Measurements from ENCODE around the gene MCRIP1. TPM values are rescaled to one million over a fixed set of nuclear protein-coding genes. Genes with fewer than 3 reads are reported as not detected.

MCRIP1 gene
- total RNA-seq, 1 donor from 2014 or later = 62.3 TPM

DNA sequence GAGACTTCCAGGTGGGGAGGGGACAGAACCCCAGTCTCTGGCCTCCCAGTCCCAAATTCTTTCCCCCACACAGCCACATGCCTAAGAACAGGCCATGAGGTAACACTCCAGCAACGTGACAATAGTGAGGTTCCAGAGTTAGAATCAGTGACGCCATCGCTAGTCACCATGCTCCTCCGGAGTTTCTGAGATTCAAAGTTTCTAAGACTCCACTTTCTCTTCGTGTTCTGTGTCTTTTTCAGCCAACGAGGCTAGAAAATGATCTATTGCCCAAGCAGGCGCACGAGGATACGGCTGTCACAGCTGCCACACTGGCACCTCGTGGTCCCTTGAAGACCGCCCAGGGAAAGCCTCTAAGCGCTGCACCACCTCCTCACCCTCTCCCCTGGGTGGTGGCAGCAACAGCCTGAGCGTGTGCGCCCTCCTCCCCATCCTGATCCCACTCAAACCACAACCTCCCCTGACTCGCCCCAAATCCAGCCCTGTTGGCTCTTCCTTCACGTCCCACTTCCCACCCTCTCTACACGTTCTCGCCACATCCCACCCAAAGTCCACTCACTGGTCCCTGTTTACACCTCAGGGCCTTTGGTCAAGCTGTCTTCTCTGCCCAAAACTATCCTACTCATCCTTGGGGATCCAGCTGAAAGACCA lies 1.0 kb downstream of the MCRIP1 start:
- Mint-ChIP-seq H3K27ac (peak overlapping the region; percentile 92), H3K9me3 (no peaks in the 10 kb centered on the region), H3K4me3 (peak overlapping the region; percentile 93), H3K27me3 (ENCODE audit: insufficient read depth) (no peaks in the 10 kb centered on the region), H3K4me1 (ENCODE audit: low read depth) (peaks cover 16% of the 10 kb centered on the region), H3K36me3 (ENCODE audit: low read depth) (peaks cover 4% of the 10 kb centered on the region)
- intact Hi-C loops (cut with micrococcal nuclease) = loop anchor here (1.0 to 5.0 kb wide), 6 partner anchors 28 to 120 kb away; partner anchors contain the start of genes ALYREF, ANAPC11, ARHGDIA and P4HB
- DNase-seq (ENCODE audit: low spot score) = peak; percentile 21

DNA sequence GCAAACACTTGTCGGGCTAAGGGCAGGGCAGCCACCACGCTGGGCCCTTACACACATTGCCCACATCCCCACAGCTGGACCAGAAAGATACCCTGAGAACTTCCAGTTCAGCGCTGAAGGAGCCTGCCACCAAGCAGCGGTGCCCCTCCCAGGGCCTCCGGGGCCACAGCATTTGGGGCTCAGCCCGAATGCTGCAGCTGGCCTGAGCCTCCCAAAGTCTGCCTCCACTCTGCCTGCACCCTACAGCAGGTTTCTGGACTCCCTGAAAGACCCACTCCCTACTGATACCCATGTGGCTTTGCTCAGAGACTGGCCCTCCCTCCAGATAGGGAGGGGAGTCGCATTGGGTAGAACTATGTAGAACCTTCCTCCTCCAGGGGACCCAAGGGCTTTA lies 1.5 kb downstream of the MCRIP1 start:
- Mint-ChIP-seq H3K9me3 (no peaks in the 10 kb centered on the region), H3K36me3 (ENCODE audit: low read depth) (peaks cover 4% of the 10 kb centered on the region), H3K4me1 (ENCODE audit: low read depth) (peaks cover 16% of the 10 kb centered on the region), H3K27me3 (ENCODE audit: insufficient read depth) (no peaks in the 10 kb centered on the region), H3K27ac (peak overlapping the region; percentile 92), H3K4me3 (peak overlapping the region; percentile 93)
- intact Hi-C loops (cut with micrococcal nuclease) = loop anchor here (5.0 kb wide), 1 partner anchor 41 kb away; the partner anchor contains the start of gene ARHGDIA
- no peak for DNase-seq (ENCODE audit: low spot score)

DNA sequence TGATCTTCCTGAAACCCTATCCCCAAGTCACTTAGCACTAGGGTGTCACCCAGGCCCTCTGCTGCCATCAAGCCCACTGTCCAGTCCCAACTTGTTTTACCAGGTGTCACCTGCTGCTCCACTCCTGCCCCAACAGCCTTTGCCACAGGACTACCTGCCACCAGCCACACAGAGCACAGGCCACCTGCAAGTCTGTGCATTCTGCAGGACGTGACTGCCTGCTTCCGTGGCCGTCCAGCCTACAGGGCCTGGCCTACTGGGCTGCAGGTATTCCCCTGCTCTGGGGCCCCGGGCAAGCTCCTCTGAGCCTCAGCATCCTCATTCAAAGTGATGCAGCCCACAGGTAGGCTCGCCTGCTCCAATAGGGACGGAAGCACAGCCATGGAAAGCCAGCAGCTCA lies 3.2 kb downstream of the MCRIP1 start:
- Mint-ChIP-seq H3K27ac (no peak overlapping the region), H3K36me3 (ENCODE audit: low read depth) (peaks cover 4% of the 10 kb centered on the region), H3K27me3 (ENCODE audit: insufficient read depth) (no peaks in the 10 kb centered on the region), H3K4me3 (no peak overlapping the region), H3K4me1 (ENCODE audit: low read depth) (peaks cover 16% of the 10 kb centered on the region), H3K9me3 (no peaks in the 10 kb centered on the region)
- intact Hi-C loops (cut with micrococcal nuclease) = loop anchor here (5.0 kb wide), 1 partner anchor 42 kb away; the partner anchor contains the start of gene ARHGDIA
- no peak for DNase-seq (ENCODE audit: low spot score)

DNA sequence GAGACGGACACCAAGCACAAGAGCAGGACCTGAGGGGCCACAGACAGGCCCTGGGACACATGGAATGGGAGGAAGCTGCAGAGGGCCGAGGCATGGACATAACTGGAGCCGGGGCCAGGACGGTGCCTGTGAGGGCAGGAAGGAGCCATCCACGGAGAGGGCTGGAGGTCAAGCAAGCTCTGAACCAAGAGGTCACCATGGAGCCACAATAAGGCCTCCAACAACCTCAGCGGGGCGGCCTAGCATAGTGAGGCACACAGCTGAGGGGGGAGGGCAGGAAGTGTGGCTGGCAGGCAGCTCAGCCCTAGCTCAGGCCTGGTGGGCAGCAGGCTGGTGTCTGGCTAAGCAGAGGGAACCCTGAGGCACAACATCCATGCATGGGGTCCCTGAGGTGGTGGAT lies 4.4 kb downstream of the MCRIP1 start:
- Mint-ChIP-seq H3K4me1 (ENCODE audit: low read depth) (peaks cover 16% of the 10 kb centered on the region), H3K36me3 (ENCODE audit: low read depth) (peaks cover 4% of the 10 kb centered on the region), H3K27me3 (ENCODE audit: insufficient read depth) (no peaks in the 10 kb centered on the region), H3K4me3 (no peak overlapping the region), H3K9me3 (no peaks in the 10 kb centered on the region), H3K27ac (no peak overlapping the region)
- no peak for DNase-seq (ENCODE audit: low spot score)
- intact Hi-C loops (cut with micrococcal nuclease) = no loop called here

DNA sequence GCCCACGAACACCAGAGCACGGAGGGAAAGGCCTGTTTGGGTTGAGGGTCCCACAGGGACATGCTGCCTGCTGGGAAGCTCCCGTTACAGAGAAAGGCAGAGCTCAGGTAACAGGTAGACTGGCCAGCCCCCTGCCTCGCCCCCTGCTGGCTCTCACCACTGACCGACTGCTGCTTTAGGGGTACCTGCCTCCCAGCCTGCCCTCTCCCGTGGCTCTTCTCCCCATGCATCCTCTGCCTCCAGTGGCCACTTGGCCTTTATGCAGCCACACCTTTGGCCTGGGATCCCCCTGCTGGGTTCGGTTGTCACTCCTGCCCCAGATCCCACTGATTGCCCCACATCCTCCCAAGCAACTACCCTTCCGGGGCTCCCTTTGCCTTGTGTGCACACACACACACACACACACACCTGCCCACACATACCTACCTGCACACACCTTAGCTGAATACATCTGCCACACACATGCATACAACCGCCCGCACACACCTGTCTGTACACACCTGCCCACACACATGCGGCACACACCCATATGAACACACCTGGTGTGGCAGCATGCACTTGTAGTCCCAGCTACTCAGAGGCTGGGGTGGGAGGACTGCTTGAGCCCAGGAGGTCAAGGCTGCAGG lies 7.1 kb downstream of the MCRIP1 start:
- Mint-ChIP-seq H3K4me1 (ENCODE audit: low read depth) (no peaks in the 10 kb centered on the region), H3K4me3 (no peak overlapping the region), H3K36me3 (ENCODE audit: low read depth) (no peaks in the 10 kb centered on the region), H3K27me3 (ENCODE audit: insufficient read depth) (no peaks in the 10 kb centered on the region), H3K9me3 (no peaks in the 10 kb centered on the region), H3K27ac (peak overlapping the region; percentile 1)
- intact Hi-C loops (cut with micrococcal nuclease) = no loop called here
- DNase-seq (ENCODE audit: low spot score) = no peak

DNA sequence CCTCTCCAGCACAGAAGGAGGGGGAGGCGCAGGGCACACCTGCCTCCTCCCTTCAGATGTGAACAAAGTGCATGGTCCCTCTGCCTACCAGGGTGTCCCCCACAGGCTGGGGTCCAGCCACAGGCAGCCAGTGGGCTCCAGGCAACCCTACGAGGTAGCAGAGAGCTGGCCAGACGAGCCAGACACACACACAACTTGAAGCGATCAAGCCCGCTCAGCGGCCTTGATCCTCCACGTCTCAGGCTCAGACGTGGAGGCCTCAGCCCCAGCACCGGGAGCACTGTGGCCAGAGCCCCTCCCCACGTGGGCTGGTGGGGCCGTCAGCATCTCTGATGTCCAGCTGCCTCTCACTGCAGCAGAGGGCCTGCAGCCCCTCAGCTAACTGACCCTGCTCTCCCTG lies 8.5 kb downstream of the MCRIP1 start:
- intact Hi-C loops (cut with micrococcal nuclease) = no loop called here
- Mint-ChIP-seq H3K9me3 (no peaks in the 10 kb centered on the region), H3K4me3 (no peak overlapping the region), H3K27me3 (ENCODE audit: insufficient read depth) (no peaks in the 10 kb centered on the region), H3K36me3 (ENCODE audit: low read depth) (no peaks in the 10 kb centered on the region), H3K27ac (no peak overlapping the region), H3K4me1 (ENCODE audit: low read depth) (no peaks in the 10 kb centered on the region)
- DNase-seq (ENCODE audit: low spot score) = no peak

DNA sequence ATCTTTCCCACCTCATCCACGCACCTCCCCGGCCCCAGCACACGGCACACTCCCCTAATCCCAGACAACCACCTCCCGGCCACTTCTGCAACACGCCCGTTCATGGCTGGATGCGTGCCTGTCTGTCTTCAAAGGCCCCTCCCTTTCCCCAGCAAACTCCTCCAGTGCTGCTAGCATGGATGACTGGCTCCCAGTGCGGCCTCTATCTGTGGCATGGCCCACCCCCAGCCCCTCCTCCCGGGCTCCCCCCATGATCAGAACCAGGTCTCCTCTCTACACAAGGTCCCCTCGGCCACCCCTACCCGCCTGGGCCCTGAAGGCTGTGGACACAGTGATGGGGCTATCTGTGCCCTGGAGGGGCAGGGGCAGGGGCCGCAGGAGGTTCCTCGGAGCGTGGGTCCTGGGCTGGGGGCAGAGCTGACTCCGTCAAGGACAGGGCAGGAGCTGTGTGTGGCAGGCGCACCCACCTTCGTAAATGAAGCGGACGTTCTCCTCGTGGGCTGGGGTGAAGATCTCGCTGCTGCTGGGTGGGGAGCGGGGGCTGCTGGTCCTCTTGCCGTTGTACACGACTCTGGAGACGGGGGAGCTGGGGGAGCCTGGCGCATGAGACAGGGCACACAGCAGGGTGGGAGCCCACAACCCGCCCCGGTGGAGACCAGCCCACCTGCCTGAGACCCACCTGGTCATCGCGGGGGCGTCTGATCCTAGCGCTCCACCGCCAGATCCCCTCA lies 9.1 kb downstream of the MCRIP1 start:
- no peaks in the 10 kb centered on the region for H3K36me3 Mint-ChIP-seq (ENCODE audit: low read depth)
- no peak overlapping the region for H3K27ac Mint-ChIP-seq

DNA sequence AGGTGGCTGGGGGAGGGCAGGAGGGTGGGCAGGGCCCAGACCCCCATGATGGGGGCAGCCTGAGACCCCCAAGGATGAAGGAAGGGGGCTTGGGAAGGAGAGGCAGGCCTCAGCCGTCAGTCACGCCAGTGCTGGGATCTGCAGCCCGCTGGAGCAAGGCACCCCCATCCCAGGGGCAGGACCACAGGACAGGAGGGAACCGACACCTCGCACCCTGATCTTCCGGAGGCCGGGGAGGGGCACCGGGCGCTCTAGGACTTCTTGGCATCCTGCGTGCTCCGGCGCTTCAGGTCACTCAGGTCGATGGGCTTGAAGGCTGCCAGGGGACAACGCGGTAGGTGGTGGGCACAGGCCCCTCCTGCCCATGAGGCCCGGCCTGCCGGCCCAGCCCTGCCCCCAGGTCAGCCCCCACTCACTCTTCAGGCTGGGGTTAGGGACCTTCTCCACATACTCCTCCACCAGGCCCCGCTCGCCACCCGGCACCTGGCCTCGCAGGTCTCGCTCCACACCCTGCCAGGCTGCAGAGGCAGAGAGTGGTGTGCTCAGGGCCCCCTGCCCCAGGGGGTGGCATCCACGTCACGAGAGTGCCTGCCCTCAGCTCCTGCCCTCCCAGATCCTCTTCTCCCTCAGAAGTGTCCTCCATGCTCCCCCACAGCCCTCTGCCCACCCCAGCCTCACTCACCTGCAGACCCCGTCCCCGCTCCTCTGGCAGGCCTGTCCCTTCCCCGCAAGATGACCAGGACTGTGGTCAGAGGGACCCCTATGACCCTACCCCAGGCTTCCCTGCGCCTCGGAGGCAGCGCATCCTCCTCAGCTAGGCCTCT lies 9.9 kb downstream of the MCRIP1 start:
- Mint-ChIP-seq H3K27ac (no peak overlapping the region), H3K36me3 (ENCODE audit: low read depth) (no peaks in the 10 kb centered on the region), H3K4me3 (no peak overlapping the region), H3K9me3 (no peaks in the 10 kb centered on the region), H3K4me1 (ENCODE audit: low read depth) (no peaks in the 10 kb centered on the region), H3K27me3 (ENCODE audit: insufficient read depth) (no peaks in the 10 kb centered on the region)
- intact Hi-C loops (cut with micrococcal nuclease) = no loop called here
- DNase-seq (ENCODE audit: low spot score) = no peak

More for the DNA sequence above, 9.1 kb downstream of the MCRIP1 start:
- intact Hi-C loops (cut with micrococcal nuclease) = no loop called here
- Mint-ChIP-seq H3K9me3 (no peaks in the 10 kb centered on the region), H3K4me1 (ENCODE audit: low read depth) (no peaks in the 10 kb centered on the region), H3K27me3 (ENCODE audit: insufficient read depth) (no peaks in the 10 kb centered on the region), H3K4me3 (no peak overlapping the region)
- no peak for DNase-seq (ENCODE audit: low spot score)

DNA sequence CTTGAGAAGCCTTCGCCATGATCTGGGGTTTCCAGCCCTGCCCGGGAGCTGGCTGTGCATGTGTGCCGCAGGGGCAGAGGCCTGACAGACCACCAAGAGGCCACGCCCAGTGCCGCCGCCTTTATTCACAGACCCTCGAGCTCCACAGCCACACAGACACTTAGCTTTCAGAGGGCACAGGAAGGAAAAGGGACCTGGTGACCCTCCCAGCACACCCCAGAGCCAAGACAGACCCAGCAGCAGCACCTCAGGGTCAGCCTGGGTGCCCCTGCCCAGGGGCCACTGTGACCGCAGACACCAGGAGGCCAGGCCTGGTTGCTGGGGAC lies 10.8 kb downstream of the MCRIP1 start:
- H3K9me3 Mint-ChIP-seq = no peaks in the 10 kb centered on the region
- H3K36me3 Mint-ChIP-seq (ENCODE audit: low read depth) = no peaks in the 10 kb centered on the region
- no peak for DNase-seq (ENCODE audit: low spot score)
- peaks cover 5% of the 10 kb centered on the region for H3K27me3 Mint-ChIP-seq (ENCODE audit: insufficient read depth)
- H3K27ac Mint-ChIP-seq = no peak overlapping the region
- no peaks in the 10 kb centered on the region for H3K4me1 Mint-ChIP-seq (ENCODE audit: low read depth)
- intact Hi-C loops (cut with micrococcal nuclease) = no loop called here
- no peak overlapping the region for H3K4me3 Mint-ChIP-seq

DNA sequence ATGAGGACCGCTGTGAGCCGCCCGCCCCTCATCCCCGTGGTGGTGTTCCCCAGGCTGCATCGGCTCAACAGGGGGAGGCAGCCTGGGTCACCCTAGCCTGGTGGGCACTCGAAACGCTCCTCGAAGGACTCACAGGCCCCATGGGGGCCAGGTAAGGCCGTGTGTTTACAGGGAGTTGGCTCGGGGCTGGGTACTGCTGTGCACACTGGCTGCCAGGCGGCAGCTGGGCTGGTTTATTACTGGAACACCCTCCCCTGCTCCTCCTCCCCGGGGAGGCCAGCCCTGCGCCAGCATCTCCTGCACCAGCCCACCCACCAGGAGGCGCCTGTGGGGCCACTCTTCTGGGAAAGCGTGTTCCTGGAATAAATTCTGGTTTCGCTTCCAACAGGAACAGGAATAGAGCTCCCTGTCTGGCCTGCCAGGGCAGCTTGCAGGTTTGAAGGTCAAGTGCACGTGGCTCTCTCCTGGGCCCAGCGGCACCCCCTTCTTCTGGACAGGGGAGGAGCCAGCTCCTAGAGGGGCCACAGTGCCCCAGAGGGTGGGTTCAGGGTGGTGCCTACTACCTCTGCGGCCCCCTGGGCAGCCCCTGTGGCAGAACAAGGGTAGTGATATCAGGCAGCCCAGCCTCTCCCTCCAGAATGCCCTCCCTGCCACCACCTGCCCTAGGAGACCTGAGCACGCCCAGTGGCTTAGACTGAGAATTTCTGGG lies 11.3 kb downstream of the MCRIP1 start:
- H3K4me1 Mint-ChIP-seq (ENCODE audit: low read depth) = no peaks in the 10 kb centered on the region
- intact Hi-C loops (cut with micrococcal nuclease) = no loop called here
- no peak for DNase-seq (ENCODE audit: low spot score)

DNA sequence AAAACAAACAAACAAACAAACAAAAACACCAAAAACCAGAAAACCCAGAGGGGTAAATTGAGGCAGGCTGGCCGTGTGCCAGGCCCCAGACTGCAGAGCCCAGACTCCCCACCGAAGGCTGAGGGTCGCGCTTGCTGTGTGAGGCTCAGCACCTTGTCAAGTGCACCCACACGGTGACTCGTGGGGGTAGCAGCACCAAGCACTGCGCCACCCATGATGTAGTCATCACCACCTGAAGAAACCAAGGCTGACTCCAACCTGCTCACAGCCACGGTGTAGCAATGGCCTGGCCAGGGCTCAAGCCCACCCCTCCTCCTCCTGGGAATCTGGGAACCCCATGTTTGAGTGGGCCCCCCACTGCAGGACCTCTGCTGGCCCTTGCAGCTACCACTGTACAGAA lies 11.9 kb downstream of the MCRIP1 start:
- Mint-ChIP-seq H3K4me1 (ENCODE audit: low read depth) (no peaks in the 10 kb centered on the region), H3K4me3 (no peak overlapping the region), H3K27me3 (ENCODE audit: insufficient read depth) (peaks cover 9% of the 10 kb centered on the region), H3K27ac (no peak overlapping the region), H3K36me3 (ENCODE audit: low read depth) (no peaks in the 10 kb centered on the region), H3K9me3 (no peaks in the 10 kb centered on the region)
- intact Hi-C loops (cut with micrococcal nuclease) = no loop called here
- no peak for DNase-seq (ENCODE audit: low spot score)

More for the DNA sequence above, 11.3 kb downstream of the MCRIP1 start:
- Mint-ChIP-seq H3K27me3 (ENCODE audit: insufficient read depth) (peaks cover 7% of the 10 kb centered on the region), H3K4me3 (no peak overlapping the region), H3K9me3 (no peaks in the 10 kb centered on the region), H3K36me3 (ENCODE audit: low read depth) (no peaks in the 10 kb centered on the region), H3K27ac (no peak overlapping the region)

DNA sequence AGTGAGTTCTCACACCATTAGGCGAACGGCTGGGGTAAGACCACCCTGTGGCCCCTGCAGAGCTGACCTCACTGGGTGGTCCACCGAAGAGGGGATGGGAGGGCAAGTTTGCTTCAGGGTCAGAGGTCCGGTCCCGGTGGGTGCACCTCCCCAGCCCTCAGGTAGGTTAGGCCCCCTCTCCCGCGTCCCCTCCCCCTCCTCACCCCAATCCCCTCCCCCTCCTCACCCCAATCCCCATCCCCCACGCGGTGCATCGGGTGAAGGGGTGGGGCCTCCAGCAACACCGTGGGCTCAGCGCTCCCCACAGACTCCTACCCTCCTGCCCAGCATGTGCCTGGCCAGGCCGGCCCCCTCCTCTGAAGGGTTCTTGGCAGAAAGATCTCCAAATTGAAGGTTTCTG lies 13.4 kb downstream of the MCRIP1 start:
- DNase-seq (ENCODE audit: low spot score) = no peak
- H3K36me3 Mint-ChIP-seq (ENCODE audit: low read depth) = no peaks in the 10 kb centered on the region
- H3K9me3 Mint-ChIP-seq = no peaks in the 10 kb centered on the region
- no peaks in the 10 kb centered on the region for H3K4me1 Mint-ChIP-seq (ENCODE audit: low read depth)
- no peak overlapping the region for H3K4me3 Mint-ChIP-seq
- intact Hi-C loops (cut with micrococcal nuclease) = no loop called here
- peaks cover 10% of the 10 kb centered on the region for H3K27me3 Mint-ChIP-seq (ENCODE audit: insufficient read depth)
- no peak overlapping the region for H3K27ac Mint-ChIP-seq

Measured in activated T-helper 1 cell treated with anti-CD3 and anti-CD28 coated beads, Interleukin-12 subunit alpha, Interleukin-12 subunit beta, Interleukin-2, Interleukin-4 antibody, amounts not matched to agents 30 ng/mL and 10 ng/mL and 1 ng/mL, durations not matched to agents 14 hours and 24 hours and 36 hours (primary cell).